ENCODE results near the gene DIAPH3. TPM values are rescaled to one million over a fixed set of nuclear protein-coding genes. Genes with fewer than 3 reads are reported as not detected.
A peak's percentile ranks its signal among the peaks of the same experiment; 100 is the strongest.

DIAPH3 gene
- total RNA-seq, 2 donors from 2014 or later: 23.6 to 25.7 TPM

DNA sequence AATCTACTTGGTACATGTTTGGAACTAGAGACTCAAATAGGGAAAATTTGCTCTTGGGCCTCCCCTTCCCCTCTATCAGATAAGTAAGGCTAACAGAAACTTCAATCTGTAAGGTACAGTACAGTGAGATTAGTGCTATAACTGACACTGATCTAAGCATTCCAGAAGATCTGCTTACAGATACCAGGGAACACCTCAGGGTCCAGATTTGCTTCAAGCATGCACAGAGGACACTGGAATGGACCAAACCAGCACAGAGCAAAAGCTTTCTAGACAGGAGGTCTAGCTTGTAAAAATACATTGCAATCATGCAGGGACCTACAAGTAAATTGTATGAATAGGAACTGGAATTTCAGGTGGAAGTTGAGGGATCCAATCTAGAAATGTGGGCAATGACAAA, 16.4 kb downstream of the DIAPH3 start:
- Mint-ChIP-seq H3K4me1 (peaks cover 58% of the 10 kb centered on the region), H3K36me3 (ENCODE audit: low read depth) (no peaks in the 10 kb centered on the region), H3K27me3 (ENCODE audit: insufficient read depth) (no peaks in the 10 kb centered on the region), H3K9me3 (no peaks in the 10 kb centered on the region), H3K4me3 (no peak overlapping the region), H3K27ac (no peak overlapping the region)
- Histone ChIP-seq H3K9ac (ENCODE audit: extremely low read depth, low read length, poor library complexity, severe bottlenecking) (no peak overlapping the region), H3K9me3 (ENCODE audit: control insufficient read depth, low read length) (no peaks in the 10 kb centered on the region), H3K36me3 (ENCODE audit: control insufficient read depth, insufficient read depth, low read length) (peaks cover 29% of the 10 kb centered on the region), H3K27ac (ENCODE audit: low read depth, low read length) (no peak overlapping the region), H3K4me3 (ENCODE audit: low read length) (peak overlapping the region; percentile 46), H3K27me3 (ENCODE audit: control insufficient read depth, insufficient read depth, low read length, poor library complexity, severe bottlenecking) (no peaks in the 10 kb centered on the region), H3K4me1 (ENCODE audit: control insufficient read depth, insufficient read depth, low read length) (peaks cover 30% of the 10 kb centered on the region)
- no peak for DNase-seq
- TF ChIP-seq, protein P1, sequence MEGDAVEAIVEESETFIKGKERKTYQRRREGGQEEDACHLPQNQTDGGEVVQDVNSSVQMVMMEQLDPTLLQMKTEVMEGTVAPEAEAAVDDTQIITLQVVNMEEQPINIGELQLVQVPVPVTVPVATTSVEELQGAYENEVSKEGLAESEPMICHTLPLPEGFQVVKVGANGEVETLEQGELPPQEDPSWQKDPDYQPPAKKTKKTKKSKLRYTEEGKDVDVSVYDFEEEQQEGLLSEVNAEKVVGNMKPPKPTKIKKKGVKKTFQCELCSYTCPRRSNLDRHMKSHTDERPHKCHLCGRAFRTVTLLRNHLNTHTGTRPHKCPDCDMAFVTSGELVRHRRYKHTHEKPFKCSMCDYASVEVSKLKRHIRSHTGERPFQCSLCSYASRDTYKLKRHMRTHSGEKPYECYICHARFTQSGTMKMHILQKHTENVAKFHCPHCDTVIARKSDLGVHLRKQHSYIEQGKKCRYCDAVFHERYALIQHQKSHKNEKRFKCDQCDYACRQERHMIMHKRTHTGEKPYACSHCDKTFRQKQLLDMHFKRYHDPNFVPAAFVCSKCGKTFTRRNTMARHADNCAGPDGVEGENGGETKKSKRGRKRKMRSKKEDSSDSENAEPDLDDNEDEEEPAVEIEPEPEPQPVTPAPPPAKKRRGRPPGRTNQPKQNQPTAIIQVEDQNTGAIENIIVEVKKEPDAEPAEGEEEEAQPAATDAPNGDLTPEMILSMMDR (conservative IDR thresholded peaks at IDR 0.05): no peak

DNA sequence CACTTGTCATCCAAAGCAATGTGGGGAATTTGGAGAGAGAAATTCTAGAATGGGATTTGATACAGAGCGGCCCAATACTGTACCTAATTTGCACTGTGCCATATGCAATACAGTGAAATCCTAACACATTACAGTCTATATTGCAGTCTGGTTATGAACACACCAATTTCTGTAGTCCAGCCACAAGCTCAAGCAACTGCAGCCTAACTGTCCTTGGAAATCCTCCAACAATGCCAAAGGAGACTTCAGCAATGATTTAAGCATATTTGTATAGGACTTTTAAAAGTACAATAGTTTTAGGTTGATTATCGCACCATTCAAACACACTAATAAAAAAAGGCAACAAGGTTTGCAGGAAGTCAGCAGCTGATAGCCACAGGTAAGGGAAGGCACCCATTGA, 17.3 kb downstream of the DIAPH3 start:
- no peak overlapping the region for H3K9ac ChIP-seq (ENCODE audit: extremely low read depth, low read length, poor library complexity, severe bottlenecking)
- no peaks in the 10 kb centered on the region for H3K36me3 Mint-ChIP-seq (ENCODE audit: low read depth)
- no peaks in the 10 kb centered on the region for H3K27me3 ChIP-seq (ENCODE audit: control insufficient read depth, insufficient read depth, low read length, poor library complexity, severe bottlenecking)
- no peak overlapping the region for H3K4me3 Mint-ChIP-seq
- H3K9me3 ChIP-seq (ENCODE audit: control insufficient read depth, low read length): no peaks in the 10 kb centered on the region
- H3K4me3 ChIP-seq (ENCODE audit: low read length): peak overlapping the region; percentile 46
- H3K27me3 Mint-ChIP-seq (ENCODE audit: insufficient read depth): no peaks in the 10 kb centered on the region
- 80% methylated on average over 2 of the region's 2 CpGs; no CpG with 5 or more reads in 1 of the 2 experiments for WGBS, 2 experiments (ENCODE audit: insufficient coverage in 1 of 2, insufficient read length in 1 of 2)
- H3K4me1 Mint-ChIP-seq: peaks cover 62% of the 10 kb centered on the region
- no peak overlapping the region for H3K27ac Mint-ChIP-seq
- H3K9me3 Mint-ChIP-seq: no peaks in the 10 kb centered on the region
- H3K27ac ChIP-seq (ENCODE audit: low read depth, low read length): no peak overlapping the region
- DNase-seq: no peak
- H3K36me3 ChIP-seq (ENCODE audit: control insufficient read depth, insufficient read depth, low read length): peaks cover 29% of the 10 kb centered on the region
- peaks cover 30% of the 10 kb centered on the region for H3K4me1 ChIP-seq (ENCODE audit: control insufficient read depth, insufficient read depth, low read length)
- TF ChIP-seq, protein P1 (conservative IDR thresholded peaks at IDR 0.05): no peak

DNA sequence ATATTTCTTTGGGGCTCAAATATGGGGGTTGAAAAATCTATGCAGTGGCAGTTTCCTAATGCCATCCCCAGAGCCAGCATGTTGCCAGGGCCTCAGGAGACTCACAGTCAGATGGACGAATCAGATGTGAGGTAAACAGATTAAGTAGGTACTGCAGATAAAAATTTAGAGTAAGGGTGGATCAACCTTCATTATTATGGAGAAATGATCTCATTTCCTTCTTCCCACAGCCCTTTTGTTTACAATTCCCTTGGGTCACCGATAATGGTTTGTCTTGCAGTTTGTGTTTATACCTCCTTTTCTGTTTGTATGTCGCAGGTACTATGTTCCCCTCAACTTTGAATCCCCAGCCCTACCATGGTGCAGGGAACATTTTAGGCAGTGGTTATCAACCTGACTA, 20.0 kb downstream of the DIAPH3 start:
- no peak overlapping the region for H3K4me3 Mint-ChIP-seq
- peaks cover 15% of the 10 kb centered on the region for H3K36me3 ChIP-seq (ENCODE audit: control insufficient read depth, insufficient read depth, low read length)
- peak overlapping the region; percentile 2 for H3K4me3 ChIP-seq (ENCODE audit: low read length)
- no peak for DNase-seq
- H3K4me1 Mint-ChIP-seq: peaks cover 54% of the 10 kb centered on the region
- H3K9me3 Mint-ChIP-seq: no peaks in the 10 kb centered on the region
- no peaks in the 10 kb centered on the region for H3K27me3 ChIP-seq (ENCODE audit: control insufficient read depth, insufficient read depth, low read length, poor library complexity, severe bottlenecking)
- no peak overlapping the region for H3K27ac ChIP-seq (ENCODE audit: low read depth, low read length)
- H3K9me3 ChIP-seq (ENCODE audit: control insufficient read depth, low read length): no peaks in the 10 kb centered on the region
- 60 to 75% methylated on average over 1 to 3 of the region's 3 CpGs for WGBS, 2 experiments (ENCODE audit: insufficient coverage in 1 of 2, insufficient read length in 1 of 2)
- peak overlapping the region; percentile 77 for H3K27ac Mint-ChIP-seq
- peaks cover 30% of the 10 kb centered on the region for H3K4me1 ChIP-seq (ENCODE audit: control insufficient read depth, insufficient read depth, low read length)
- H3K36me3 Mint-ChIP-seq (ENCODE audit: low read depth): no peaks in the 10 kb centered on the region
- H3K9ac ChIP-seq (ENCODE audit: extremely low read depth, low read length, poor library complexity, severe bottlenecking): no peak overlapping the region
- TF ChIP-seq, protein P1 (conservative IDR thresholded peaks at IDR 0.05): no peak
- no peaks in the 10 kb centered on the region for H3K27me3 Mint-ChIP-seq (ENCODE audit: insufficient read depth)

Data from endodermal cell (in vitro differentiated cells).